HEK293T (cell line): ENCODE results near the gene ATP8B1.

Experiments used
- ARNT ChIP-seq: fragments of 450-650 bp; IDR thresholded peaks from 2 replicates; pipeline ENCODE4 v1.6.1; 2017; ENCODE audit warnings: mild to moderate bottlenecking
- BHLHE40 ChIP-seq: fragments of 450-650 bp; IDR thresholded peaks from 2 replicates; pipeline ENCODE4 v1.6.1; 2016; ENCODE audit warnings: mild to moderate bottlenecking, moderate library complexity, borderline replicate concordance
- CTBP1 ChIP-seq: fragments of 450-650 bp; IDR thresholded peaks from 2 replicates; pipeline ENCODE4 v1.6.1; 2016; ENCODE audit warnings: borderline replicate concordance
- FOXA1 ChIP-seq: fragments of 450-650 bp; IDR thresholded peaks from 2 replicates; pipeline ENCODE4 v1.6.1; 2016; ENCODE audit warnings: mild to moderate bottlenecking
- FOXK2 ChIP-seq: fragments of 450-650 bp; IDR thresholded peaks from 2 replicates; pipeline ENCODE4 v1.6.1; 2016; ENCODE audit warnings: mild to moderate bottlenecking
- FOXM1 ChIP-seq: fragments of 450-650 bp; IDR thresholded peaks from 2 replicates; pipeline ENCODE4 v1.6.1; 2017; ENCODE audit warnings: mild to moderate bottlenecking, borderline replicate concordance
- HDGF ChIP-seq: fragments of 450-650 bp; IDR thresholded peaks from 2 replicates; pipeline ENCODE4 v1.6.1; 2017; ENCODE audit warnings: antibody characterized with exemption, borderline replicate concordance
- LEF1 ChIP-seq: fragments of 450-650 bp; IDR thresholded peaks from 2 replicates; pipeline ENCODE4 v1.6.1; 2017; ENCODE audit warnings: mild to moderate bottlenecking, borderline replicate concordance
- NFRKB ChIP-seq: fragments of 450-650 bp; IDR thresholded peaks from 2 replicates; pipeline ENCODE4 v1.6.1; 2016; ENCODE audit warnings: mild to moderate bottlenecking, moderate library complexity
- PKNOX1 ChIP-seq: fragments of 450-650 bp; IDR thresholded peaks from 2 replicates; pipeline ENCODE4 v1.6.1; 2016
- SUZ12 ChIP-seq: fragments of 450-650 bp; IDR thresholded peaks from 2 replicates; pipeline ENCODE4 v1.6.1; 2016; ENCODE audit warnings: mild to moderate bottlenecking

DNA sequence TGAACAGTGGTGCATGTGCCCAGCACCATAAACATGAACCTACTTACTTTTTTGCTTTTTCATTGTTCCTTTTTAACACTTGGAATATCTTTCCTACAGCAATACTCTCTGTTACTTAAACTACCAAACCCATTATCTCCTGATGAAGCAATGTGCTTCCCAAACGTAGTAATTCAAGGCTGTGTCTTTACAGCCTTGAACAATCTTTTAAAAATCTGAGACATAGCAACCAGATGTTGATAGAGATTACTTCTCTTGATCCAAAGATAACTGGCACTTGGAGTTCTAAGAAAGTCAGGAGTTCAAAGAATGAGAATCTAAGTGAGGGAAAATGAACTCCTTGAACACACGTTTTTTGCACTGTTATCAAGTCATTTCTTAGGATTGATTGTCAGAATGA, 40.4 kb downstream of the ATP8B1 start:
- TF ChIP-seq LEF1 (no peak), SUZ12 (no peak), BHLHE40 (no peak), FOXM1 (no peak), PKNOX1 (no peak), FOXA1 (no peak), CTBP1 (no peak), HDGF (no peak), FOXK2 (no peak), NFRKB (no peak), ARNT (no peak)
